K562 (cell line): ENCODE data around the gene SLC24A3.

Experiments
- E2F5 ChIP-seq: sonication (generic); formaldehyde crosslinking; IDR thresholded peaks from 2 replicates; pipeline ENCODE4 v1.8.0; 2022; ENCODE audit warnings: mild to moderate bottlenecking, missing genetic modification reagents
- NFYB ChIP-seq: IDR thresholded peaks from 2 replicates; pipeline ENCODE4 v1.6.1; 2011; ENCODE audit warnings: mild to moderate bottlenecking, moderate library complexity; ENCODE audit not compliant: insufficient read length; ENCODE audit errors: extremely low read depth
- NR1H2 ChIP-seq: sonication (generic); formaldehyde crosslinking; IDR thresholded peaks from 2 replicates; pipeline ENCODE4 v1.4.0; 2020; ENCODE audit warnings: mild to moderate bottlenecking, missing genetic modification reagents
- RBM25 ChIP-seq: fragments of 200-400 bp; formaldehyde crosslinking; IDR thresholded peaks from 2 replicates; pipeline ENCODE4 v1.6.1; 2018; ENCODE audit warnings: low read length, low read depth, moderate library complexity; ENCODE audit not compliant: severe bottlenecking
- TAF1 ChIP-seq: IDR thresholded peaks from 2 replicates; pipeline ENCODE4 v1.6.1; 2011; ENCODE audit warnings: mild to moderate bottlenecking, low read length, moderate library complexity; ENCODE audit not compliant: insufficient read depth, control insufficient read depth, severe bottlenecking; ENCODE audit errors: extremely low read depth
- ZBTB1 ChIP-seq: sonication (generic); formaldehyde crosslinking; IDR thresholded peaks from 2 replicates; pipeline ENCODE4 v1.8.1; 2023; ENCODE audit warnings: missing genetic modification reagents, low read depth, mild to moderate bottlenecking, borderline replicate concordance
- ZNF561 ChIP-seq: fragments of 450-650 bp; formaldehyde crosslinking; conservative IDR thresholded peaks from 2 replicates; pipeline ENCODE4 v1.4.0; 2020; ENCODE audit warnings: mild to moderate bottlenecking, moderate library complexity

DNA sequence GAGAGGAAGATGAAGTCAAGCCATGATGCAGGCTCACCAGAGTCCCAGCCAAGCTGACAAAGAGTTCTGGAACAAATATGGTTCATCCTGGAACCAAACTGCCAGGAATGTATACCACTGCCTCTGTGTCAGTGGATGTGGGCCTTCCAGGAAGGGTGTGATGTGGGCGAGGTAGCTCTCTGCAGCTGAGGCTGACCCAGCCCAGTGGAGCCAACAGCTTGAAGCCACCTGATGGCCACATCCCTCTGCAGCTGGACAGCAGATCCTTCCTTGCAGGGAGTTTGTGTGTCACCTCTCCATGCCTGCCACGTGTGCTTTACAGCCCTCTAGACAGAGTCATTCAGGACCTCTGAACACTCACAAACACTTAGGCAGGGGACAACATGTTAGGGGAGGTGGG lies 403.6 kb downstream of the SLC24A3 start:
- TF ChIP-seq E2F5 (CRISPR knock-in tag) (no peak), NFYB (no peak), ZBTB1 (CRISPR knock-in tag) (no peak), TAF1 (no peak), RBM25 (no peak), ZNF561 (CRISPR knock-in tag) (no peak), NR1H2 (CRISPR knock-in tag) (no peak)
